HG03045 (cell line): Measurements from ENCODE around the gene KANK2.
"Not testable (repeated sequence)": the region's sequence is repeated elsewhere in the genome, so short reads cannot be mapped to it uniquely, and the experiment has no call there.

Source experiments
- ATAC-seq: cut with Tn5 transposase; IDR thresholded peaks from one replicate; pipeline ENCODE4 v1.9.1; 2021; ENCODE audit warnings: mild to moderate bottlenecking, moderate library complexity; ENCODE audit not compliant: unreplicated experiment

Gene KANK2

DNA sequence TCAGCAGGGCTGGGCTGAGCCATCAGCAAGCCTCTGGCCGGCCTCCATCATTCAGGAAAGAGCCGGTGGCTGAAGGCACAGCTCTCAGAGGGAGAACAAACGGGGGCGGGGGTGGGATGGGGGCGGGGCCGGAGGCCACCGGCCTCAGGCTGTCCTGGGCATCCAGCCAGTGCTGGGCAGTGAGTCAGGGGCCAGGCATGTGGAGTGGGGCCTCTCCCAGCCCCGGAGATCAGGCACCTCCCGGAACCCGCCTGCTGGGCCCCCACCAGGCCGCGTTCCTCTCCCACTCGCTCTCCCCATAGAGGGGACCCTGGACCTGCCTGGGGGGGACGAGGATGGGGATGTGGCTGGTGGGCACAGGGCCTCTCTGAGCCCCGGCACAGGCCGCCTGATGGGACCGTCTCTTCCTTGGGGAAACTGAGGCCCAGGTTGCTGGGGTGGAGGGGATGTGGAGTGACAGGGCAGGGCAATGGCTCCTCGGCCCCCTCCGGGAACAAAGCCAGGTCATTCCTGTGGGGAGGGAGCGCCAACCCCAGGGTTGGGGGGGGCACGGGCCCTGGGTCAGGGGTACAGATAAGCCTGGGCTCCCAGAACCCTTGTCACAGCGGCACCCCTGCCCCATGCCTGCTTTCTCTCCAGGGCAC, 54.7 kb downstream of the KANK2 start:
- no peak for ATAC-seq

DNA sequence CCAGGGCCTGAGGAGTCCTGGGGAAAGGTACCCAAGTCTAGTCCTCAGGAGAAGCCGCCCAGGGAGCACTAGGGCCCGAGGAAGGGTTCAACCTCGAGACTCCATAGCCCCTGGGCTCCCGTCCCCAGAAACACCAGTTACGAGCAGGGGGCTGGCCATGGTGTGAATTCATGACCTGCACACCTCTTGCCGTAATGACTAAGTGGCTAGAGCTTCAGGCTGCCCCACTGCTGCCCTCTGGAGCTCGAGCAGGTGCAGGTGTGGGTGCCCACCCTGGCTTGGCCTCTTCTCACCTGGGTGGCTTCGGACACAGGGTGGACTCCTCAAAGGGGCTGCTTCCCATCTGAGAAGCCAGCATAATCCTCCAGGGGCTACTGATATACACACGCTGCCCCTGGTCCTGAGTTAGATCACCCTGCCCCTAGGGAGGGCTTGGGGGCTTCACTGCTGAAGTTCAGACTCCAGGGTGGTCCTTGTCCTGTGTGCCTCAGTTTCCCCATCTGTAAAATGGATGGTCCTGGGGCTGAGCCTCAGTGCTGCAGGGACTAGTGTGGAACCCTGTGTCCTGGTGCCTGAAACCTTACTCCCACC, 55.3 kb downstream of the KANK2 start:
- ATAC-seq = no peak

DNA sequence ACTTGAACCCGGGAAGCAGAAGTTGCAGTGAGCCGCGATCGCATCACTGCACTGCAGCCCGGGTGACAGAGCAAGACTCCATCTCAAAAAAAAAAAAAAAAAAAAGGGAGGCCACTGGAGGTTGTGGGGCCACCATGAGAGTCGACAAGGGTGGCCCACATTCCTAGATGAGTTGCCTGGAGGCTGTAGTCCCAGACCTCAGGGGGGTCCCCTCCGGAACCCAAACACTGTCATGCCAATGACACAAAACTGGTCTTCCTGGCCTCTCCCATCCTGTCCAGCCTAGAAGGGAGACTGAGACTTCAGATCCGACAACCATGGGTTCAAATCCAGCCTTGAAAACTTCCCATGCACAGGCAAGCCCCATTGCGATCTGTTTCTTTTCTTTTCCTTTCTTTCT, 56.4 kb downstream of the KANK2 start:
- no peak for ATAC-seq

DNA sequence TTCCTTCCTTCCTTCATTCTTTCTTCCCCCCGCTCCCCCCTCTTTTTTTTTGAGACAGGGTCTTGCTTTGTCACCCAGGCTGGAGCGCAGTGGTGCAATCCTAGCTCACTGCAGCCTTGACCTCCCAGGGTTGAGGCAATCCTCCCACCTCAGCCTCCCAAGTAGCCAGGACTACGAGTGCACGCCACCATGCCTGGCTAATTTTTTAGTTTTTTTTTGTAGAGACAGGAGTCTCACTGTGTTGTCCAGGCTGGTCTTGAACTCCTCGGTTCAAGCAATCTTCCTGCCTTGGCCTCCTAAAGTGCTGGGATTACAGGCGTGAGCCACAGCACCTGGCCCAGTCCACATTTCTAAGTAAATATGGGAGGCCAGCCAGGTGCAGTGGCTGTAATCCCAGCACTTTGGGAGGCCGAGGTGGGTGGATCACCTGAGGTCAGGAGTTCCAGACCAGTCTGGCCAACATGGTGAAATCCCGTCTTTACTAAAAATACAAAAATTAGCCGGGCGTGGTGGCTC, 57.3 kb downstream of the KANK2 start:
- not testable (repeated sequence) for ATAC-seq

DNA sequence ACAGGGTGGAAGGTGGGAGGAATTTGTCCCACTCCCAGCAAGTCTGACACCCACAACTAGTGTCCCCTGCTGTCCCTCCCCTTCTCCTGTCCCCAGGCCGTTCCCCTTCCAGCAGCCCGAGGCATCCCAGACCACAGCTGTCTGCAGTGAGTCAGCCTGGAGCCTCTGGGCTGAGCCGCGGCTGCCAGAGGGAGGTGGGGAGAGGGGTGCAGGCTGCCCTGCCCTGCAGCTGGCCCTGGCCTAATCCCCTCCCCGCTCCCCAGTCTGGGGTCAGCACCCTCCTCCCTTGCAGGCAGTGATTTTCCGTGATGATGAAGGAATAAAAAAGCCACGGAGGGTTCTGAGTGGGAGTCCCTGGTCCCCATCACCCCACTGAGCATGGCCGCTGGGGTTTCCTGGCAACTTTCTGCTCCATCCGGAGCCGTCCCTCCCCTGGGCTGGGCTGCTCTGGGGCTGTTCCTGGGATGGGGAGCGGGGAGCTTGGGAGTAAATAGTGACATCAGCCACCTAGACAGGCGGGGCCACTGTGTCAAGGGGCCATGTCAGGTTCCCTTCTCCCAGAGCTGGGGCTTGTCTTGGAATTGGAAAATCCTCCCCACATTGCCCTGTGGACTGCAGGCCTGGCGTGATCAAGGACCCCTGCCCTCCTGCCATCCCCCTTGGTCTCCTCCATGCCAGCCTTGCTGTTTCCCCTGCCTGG, 58.6 kb downstream of the KANK2 start:
- no peak for ATAC-seq

DNA sequence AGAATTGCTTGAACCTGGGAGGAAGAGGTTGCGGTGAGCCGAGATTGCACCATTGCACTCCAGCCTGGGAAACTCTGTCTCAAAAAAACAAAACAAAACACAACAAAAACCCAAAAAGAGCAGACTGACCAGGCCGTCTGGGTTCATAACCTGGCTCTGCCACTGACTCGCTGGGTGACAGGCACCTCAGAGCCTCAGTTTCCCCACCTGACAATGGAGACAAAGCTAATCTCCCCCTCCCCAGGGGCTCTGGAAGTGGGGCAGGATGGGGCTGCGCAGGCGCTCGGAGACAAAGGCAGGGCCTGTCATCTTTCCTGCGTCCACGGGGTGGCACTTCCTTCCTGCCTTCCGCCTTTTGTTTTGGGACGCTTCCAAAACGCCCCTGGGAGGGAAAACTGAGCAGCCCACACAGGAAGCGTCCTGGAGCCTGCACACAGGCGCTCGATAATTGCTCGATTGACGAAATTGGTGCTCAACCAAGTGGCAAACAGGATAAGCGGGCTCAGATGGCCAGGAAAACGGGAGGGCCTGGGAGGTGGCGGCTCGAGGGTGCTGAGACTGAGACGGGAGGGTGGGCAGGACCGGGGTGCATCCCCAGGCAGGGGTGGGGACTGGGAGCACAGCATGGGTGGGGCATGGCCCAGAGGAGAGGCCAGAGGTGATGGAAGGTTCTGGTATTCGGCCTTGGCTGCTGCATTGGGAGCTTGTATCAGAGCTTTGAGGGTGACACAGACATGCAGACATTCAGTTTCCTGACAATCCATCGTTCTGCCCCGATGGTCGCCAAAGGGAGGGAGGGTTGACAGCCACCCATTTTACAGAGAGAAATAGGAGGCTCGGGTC, 59.6 kb downstream of the KANK2 start:
- ATAC-seq = no peak

DNA sequence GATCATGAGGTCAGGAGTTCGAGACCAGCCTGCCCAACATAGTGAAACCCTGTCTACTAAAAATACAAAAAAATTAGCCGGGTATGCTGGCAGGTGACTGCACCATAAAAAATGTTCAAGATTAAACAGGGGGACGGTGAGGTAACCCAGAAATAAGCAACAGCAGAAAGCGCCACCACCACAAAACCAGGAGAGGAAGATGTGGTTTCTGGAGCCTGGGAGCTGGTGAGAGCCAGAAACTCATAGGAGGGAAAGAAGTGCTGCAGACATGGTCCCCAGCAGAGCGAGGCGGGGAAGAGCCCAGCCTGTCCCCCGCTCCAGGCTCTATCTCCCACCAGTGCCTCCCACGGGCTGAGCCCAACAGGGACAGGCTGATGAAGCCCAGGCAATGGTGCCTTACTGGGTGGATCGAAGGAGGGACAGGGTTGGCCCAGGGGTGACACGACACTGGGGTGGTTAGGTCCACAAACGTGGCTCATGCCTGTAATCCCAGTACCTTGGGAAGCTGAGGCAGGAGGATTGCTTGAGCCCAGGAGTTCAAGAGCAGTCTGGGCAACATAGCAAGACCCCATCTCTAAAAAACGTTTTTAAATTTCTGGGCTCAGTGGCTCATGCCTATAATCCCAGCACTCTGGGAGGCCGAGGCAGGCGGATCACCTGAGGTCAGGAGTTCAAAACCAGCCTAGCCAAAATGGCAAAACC, 60.8 kb downstream of the KANK2 start:
- ATAC-seq = no peak

DNA sequence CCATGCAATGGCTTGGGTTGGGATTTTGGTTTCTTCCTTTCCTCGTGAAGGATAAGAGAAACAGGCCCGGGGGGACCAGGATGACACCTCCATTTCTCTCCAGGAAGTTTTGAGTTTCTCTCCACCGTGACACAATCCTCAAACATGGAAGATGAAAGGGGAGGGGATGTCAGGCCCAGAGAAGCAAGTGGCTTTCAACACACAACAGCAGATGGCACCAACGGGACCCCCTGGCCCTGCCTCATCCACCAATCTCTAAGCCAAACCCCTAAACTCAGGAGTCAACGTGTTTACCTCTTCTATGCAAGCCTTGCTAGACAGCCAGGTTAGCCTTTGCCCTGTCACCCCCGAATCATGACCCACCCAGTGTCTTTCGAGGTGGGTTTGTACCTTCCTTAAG, 65.9 kb downstream of the KANK2 start:
- ATAC-seq = no peak

DNA sequence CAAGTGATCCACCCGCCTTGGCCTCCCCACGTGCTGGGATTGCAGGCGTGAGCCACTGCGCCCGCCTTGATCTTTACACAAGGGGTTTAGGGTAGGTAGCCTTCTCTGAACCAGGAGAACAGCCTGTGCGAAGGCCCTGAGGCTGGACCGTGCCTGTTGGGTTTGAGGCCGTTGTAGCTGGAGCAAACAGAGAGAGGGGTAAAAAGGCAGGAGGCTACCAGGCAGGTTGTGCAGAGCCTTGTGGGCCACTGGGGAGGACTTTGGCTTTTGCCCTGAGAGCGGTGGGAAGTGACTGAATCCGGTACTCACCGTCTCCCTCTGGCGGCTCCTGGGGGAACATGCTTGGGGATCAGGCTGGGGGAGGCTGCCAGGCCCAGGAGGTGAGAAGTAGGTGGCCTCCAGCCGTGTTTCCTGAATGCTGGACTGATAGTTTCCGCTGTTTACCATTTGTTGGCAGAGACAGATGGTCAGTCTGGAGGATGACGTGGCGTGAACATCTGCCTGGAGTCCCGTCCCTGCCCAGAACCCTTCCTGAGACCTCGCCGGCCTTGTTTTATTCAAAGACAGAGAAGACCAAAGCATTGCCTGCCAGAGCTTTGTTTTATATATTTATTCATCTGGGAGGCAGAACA, 66.4 kb downstream of the KANK2 start:
- no peak for ATAC-seq

DNA sequence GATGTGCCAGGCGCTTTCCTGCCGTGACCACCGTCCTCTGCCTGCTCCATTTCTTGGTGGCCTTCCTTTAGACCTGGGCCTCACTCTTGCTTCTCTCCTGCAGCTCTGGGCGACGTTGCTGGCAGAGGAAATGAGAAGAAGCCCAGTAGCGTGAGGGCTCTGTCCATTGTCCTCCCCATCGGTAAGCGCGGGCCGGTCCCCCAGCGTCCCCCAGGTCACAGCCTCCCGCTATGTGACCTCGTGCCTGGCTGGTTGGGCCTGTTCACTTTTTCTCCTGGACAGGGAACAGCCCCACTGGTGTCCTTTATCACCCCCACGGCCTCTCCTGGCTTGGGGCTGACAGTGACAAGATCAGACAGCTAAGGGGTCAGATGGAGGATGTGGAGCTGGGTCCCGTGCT, 69.4 kb downstream of the KANK2 start:
- ATAC-seq = no peak

DNA sequence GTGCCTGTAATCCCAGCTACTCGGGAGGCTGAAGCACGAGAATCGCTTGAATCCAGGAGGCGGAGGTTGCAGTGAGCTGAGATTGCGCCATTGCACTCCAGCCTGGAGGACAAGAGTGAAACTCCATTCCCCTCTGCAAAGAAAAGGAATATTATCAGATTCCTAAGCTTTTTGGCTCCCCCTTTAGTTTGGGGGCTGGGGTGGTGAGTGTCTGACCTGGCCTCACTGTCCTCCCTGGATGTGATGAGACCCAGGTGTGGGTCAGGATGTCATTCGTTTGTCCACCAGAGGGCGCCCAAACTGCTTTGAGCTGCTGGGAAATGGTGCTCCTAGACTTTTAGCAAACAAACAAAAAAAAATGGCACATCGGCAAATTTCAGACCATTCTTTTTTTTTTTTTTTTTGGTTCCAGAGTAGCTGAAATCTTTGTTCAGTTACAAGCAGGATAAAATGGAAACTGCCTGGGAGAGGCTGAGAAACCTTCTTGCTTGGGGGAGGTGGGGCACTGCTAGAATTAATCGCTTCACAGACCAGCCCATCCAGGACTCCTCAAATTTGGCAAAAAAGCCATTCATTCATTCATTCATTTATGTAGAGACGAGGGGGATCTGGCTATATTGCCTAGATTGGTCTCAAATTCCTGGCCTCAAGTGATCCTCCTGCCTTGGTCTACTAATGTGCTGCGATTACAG, 71.2 kb downstream of the KANK2 start:
- no peak for ATAC-seq

DNA sequence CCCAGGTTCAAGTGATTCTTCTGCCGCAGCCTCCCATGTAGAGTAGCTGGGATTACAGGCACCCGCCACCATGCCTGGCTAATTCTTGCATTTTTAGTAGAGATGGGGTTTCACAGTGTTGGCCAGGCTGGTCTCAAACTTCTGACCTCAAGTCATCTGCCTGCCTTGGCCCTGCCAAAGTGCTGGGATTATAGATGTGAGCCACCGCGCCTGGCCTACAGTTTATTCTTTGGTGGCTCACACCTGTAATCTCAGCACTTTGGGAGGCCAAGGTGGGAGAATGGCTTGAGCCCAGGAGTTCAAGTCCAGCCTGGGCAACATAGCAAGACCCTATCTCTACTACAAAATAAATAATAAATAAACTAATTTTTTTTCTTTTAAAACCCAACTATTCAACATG, 73.2 kb downstream of the KANK2 start:
- ATAC-seq = not testable (repeated sequence)

DNA sequence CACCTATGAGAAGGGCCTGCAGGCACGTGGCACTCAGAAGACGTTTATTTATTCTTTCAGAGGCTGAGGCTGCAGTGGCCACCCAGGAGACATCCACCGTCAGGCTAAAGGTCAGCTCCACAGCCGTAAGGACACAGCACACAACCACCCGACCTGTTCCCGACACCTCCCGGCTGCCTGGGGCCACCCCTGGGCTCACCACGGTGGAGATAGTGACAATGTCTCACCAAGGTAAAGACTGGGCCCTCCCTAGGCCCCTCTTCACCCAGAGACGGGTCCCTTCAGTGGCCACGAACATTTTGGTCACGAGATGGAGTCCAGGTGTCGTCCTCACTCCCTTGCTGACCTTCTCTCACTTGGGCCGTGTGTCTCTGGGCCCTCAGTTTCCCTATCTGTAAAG, 74.2 kb downstream of the KANK2 start:
- no peak for ATAC-seq

DNA sequence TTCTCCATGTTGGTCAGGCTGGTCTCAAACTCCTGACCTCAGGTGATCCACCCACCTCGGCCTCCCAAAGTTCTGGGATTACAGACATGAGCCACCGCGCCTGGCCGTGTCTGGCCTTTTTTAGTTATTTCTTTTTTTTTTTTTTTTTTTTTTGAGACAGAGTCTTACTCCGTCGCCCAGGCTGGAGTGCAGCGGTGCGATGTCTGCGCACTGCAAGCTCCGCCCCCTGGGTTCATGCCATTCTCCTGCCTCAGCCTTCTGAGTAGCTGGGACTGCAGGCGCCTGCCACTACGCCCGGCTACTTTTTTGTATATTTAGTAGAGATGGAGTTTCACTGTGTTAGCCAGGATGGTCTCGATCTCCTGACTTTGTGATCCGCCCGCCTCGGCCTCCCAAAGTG, 75.4 kb downstream of the KANK2 start:
- ATAC-seq = not testable (repeated sequence)

DNA sequence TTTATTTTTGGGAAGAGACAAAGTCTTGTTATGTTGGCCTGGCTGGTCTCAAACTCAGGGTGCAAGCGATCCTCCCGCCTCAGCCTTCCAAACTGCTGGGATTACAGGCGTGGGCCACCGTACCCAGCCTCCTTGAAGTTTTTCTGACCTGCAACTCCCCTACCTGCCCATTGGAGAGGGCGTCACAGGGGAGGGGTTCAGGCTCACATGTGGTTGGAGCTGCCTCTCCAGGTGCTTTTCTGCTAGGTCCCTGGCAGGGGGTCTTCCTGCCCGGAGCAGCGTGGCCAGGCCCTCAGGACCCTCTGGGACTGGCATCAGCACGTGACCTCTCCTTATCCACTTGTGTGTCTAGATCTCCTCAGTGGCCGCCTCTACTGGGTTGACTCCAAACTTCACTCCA, 80.8 kb downstream of the KANK2 start:
- ATAC-seq = no peak

DNA sequence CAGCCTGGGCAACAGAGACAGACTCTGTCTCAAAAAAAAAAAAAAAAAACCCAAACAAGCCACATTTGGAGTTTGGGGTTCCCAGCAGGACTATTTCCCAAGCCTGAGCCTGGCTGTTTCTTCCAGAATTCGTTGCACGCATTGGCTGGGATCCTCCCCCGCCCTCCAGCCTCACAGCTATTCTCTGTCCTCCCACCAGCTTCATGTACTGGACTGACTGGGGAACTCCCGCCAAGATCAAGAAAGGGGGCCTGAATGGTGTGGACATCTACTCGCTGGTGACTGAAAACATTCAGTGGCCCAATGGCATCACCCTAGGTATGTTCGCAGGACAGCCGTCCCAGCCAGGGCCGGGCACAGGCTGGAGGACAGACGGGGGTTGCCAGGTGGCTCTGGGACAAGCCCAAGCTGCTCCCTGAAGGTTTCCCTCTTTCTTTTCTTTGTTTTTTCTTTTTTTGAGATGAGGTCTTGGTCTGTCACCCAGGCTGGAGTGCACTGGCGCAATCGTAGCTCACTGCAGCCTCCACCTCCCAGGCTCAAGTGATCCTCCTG, 81.4 kb downstream of the KANK2 start:
- no peak for ATAC-seq

DNA sequence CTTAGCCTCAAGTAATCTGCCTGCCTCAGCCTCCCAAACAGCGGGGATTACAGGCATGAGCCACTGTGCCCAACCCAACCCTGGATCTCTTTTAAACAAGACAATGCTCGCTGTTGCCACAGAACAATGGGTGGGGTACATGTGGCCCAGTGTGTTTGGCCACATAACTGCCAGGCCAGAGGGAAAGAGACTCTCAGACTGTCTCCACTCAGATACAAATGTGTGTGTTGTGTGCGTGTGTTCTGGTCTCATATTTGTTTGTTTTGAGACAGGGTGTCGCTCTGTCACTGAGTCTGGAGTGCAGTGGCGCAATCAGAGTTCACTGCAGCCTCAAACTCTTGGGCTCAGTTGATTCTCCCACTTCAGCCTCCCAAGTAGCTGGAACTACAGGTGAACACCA, 82.3 kb downstream of the KANK2 start:
- no peak for ATAC-seq
